HG03139 (cell line): ENCODE data around the gene UQCC5.
A peak's percentile ranks its signal among the peaks of the same experiment; 100 is the strongest.

ENCODE experiments used
- ATAC-seq: cut with Tn5 transposase; IDR thresholded peaks from one replicate; pipeline ENCODE4 v1.9.1; 2021; ENCODE audit not compliant: unreplicated experiment

The UQCC5 gene

GRCh38 chr3:52536369-52537164 lies at the start of gene UQCC5:
TSS of gene UQCC5 (plus strand) at chr3:52536605. CDS start at chr3:52536756, 151 bp downstream.
- peak; percentile 84 for ATAC-seq

DNA sequence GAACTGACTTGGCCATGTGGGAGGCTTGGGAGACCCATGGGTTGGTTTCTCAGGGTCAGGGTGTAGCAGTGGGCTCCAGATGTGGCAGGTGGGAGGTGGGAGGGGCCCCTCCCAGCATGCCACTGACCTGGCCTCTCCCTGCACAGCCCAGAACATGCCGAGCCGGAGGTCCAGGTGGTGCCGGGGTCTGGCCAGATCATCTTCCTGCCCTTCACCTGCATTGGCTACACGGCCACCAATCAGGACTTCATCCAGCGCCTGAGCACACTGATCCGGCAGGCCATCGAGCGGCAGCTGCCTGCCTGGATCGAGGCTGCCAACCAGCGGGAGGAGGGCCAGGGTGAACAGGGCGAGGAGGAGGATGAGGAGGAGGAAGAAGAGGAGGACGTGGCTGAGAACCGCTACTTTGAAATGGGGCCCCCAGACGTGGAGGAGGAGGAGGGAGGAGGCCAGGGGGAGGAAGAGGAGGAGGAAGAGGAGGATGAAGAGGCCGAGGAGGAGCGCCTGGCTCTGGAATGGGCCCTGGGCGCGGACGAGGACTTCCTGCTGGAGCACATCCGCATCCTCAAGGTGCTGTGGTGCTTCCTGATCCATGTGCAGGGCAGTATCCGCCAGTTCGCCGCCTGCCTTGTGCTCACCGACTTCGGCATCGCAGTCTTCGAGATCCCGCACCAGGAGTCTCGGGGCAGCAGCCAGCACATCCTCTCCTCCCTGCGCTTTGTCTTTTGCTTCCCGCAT lies 49.2 kb upstream of the UQCC5 start:
- ATAC-seq = no peak

- ATAC-seq = no peak
These were observed 48.4 kb upstream of the UQCC5 start for GRCh38 chr3:52487788-52488691.

- no peak for ATAC-seq
These were observed 47.7 kb upstream of the UQCC5 start for GRCh38 chr3:52488746-52489145.

GRCh38 chr3:52489453-52489852 lies 47.0 kb upstream of the UQCC5 start:
- no peak for ATAC-seq

DNA sequence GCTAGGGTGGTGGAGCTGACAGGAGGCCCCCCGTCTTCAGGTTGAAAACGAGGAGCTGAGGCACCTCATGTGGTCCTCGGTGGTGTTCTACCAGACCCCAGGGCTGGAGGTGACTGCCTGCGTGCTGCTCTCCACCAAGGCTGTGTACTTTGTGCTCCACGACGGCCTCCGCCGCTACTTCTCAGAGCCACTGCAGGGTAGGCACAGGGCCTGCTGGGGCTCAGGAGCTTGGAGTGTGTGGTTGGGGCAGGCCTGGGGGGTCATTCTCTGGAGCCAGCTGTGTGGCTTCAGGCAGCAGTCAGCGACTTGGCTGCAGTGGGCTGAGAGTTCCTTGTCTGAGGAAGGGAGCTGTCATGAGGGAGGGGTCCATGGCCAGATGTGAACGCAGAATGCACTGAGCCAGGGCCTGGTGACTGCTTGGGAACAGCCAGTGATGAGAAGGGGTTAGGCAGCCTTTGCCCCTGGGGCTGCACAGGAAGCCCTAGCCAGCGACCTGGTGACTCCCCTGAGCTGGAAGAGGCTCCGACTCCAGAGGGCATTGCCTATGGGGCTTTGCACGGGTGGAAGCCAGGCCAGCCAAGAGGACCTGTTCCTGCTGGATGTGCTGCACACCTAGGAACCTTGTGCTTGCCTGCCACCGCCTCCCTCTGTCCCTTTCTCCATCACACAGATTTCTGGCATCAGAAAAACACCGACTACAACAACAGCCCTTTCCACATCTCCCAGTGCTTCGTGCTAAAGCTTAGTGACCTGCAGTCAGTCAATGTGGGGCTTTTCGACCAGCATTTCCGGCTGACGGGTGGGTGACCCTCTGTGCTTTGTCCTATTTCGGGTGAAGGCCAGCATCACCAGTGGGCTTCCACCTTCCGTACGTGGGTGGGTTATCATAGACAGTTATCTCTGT lies 46.1 kb upstream of the UQCC5 start:
- ATAC-seq = no peak

- no peak for ATAC-seq
These were observed 45.4 kb upstream of the UQCC5 start for GRCh38 chr3:52490939-52491526.

DNA sequence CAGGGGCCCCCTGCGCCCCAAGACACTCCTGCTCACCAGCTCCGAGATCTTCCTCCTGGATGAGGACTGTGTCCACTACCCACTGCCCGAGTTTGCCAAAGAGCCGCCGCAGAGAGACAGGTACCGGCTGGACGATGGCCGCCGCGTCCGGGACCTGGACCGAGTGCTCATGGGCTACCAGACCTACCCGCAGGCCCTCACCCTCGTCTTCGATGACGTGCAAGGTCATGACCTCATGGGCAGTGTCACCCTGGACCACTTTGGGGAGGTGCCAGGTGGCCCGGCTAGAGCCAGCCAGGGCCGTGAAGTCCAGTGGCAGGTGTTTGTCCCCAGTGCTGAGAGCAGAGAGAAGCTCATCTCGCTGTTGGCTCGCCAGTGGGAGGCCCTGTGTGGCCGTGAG lies 44.3 kb upstream of the UQCC5 start:
- no peak for ATAC-seq

DNA sequence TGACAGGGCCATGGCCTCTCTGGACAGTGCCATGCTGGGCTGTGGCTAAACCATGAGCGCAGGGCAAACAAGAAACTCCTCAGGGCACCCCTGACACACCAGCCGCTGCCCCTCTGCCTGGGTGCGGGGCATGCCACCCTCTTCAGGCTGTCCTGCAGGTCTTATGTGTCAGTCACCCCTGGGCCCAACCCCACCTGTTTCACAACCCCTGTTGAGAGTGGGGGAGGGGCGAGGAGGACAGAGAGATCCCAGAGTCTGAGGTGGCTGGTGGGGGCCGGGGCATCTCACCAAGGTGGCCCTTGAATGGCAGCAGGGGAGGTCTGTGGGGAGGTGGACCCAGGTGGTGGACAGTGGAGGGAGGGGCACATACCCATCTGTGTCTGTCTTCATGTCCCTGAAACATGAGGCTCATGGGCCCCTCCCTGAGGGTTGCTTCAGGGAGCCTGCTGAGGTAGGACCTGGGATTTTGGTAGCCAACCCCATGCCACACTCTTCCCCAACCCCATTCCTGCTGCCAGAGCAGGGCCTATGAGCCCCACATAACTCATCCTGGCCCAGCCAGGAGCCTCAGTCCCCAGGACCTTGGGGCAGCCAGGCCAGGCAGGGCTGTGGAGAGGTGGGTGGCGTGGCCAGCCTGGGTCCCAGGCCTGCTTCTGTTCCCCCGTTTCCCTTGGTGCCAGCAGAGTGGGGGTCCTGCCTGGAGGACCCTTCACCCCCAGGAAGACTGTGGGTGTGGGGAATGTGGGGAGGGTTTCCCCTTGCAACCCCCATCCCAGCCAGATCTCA lies 43.0 kb upstream of the UQCC5 start:
- ATAC-seq = no peak

GRCh38 chr3:52494445-52494844 lies 42.0 kb upstream of the UQCC5 start:
- no peak for ATAC-seq

DNA sequence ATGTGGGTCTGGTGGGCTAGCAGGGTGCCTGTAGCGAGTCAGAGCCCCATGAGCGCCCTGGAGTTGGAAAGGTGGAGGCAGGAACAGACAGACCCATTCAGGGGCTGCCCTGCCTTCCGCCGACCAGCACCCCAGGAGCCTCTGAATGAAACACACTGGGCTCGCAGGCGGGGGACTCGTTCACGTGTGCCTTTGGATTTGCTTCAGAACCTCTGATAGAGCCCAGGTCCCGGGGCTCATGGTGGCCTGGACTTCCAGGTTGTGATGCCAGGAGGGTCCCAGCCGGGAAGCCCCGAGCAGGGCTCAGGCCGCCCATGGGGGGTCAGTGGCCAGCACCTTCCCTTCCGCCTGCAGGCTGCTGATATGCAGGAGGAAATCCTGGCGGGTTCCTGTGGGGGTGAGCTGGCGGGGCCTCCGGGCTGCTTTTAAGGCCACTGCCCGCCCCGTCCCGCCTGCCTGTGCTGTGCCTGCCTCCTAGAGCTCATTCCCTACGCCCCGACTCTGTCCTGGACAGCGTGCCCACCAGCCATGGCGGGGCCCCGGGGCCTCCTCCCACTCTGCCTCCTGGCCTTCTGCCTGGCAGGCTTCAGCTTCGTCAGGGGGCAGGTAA lies 41.4 kb upstream of the UQCC5 start, which contains the start of gene STAB1:
Gene STAB1, plus strand, starts transcription at position 453 of the 610 bp plus-strand sequence. Its CDS starts 76 bp downstream, at position 529.
- ATAC-seq = no peak

DNA sequence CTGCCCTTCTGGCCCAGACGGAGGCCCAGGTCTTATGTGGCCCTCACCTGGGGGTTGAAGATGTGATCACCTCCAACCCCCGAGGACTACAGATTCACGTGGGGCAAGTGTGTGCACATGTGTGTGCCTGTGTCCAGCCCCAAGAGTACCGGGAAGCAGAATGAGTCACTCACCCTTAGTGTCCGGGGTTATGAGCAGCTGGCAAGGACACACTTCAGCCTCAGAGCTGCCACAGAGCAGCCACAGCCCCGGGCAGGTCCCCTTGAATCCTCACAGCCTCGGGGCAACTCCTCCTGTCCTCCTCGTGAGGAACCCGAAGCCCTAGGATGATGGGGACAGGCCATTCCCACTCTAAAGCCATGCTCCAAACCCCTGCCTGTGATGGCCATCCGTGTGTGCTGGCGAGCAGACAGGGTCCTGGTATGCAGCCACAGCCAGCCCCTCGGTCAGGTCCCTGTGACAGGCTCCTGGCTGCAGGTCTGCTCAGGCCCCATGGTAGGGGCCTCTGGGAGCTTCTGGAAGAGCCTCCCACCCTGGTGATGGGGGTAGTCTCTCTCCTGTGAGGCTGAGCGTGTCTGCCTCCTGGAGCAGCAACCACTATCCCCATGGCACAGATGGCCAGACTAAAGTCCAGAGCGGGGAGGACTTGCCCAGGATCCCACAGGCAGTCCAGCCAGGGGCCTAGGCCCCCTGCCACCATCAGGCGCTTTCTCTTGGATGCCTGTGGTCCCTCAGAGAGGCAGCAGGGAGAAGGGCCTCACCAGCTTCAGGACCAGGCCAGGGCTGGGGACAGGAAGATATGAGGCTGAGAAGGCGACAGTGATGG lies 40.4 kb upstream of the UQCC5 start:
- ATAC-seq = no peak

DNA sequence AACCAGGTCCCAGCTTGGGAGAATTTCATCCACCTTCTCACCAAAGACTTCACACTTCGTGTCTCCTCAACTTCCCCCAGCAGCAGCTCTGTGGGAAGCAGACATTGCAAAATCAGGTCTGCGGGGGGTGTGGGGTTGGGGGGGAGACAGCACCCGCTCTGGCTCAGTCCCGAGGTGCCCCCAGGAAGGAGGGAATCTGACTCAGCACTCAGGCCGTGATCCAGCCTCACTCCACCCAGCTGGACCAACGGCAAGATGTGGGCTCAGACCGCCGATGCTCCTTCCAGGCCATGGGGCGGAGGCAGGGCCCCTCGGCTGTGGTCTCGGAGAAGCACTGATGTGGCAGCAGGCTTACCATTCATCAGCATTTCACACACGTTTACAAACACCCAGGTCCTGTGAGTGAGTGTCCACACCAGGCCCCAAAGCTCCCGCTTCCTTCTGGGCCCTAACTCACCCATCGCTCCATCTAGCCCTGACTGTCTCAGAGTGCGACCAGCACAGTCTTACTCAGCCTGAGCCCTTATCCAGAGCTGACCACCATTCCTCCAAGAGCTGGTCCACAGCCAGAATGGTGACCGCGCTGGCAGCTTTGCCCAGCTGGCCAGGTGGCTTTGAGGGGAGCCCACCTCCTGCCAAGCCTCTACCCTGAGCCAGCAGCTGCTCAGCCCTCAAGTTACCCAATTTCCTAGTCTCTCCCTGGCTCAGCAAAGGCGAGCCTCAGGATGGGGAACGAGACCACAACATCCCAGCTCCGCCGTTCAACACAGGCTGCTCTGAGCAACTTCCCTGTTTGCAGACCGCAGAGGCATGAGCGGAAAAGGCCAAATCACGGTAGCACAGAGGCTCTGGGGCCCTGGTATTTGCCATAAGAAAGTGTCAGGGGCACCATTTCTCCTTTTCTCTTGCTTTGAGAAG lies 38.0 kb upstream of the UQCC5 start:
- ATAC-seq = no peak

DNA sequence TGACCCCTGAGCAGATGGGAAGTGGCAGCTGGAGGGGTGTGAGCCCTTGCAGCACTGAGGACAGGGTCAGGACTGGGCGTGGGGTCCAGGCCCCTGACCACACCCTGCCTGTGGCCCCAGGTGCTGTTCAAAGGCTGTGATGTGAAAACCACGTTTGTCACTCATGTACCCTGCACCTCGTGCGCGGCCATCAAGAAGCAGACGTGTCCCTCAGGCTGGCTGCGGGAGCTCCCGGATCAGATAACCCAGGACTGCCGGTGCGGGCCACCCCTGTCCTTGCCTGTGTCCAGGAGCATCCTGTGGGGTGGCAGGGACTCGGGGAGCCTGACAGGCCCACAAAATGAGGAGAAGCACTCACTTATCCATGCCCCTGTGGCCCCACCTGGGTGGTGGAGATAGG lies 35.4 kb upstream of the UQCC5 start:
- no peak for ATAC-seq

- ATAC-seq = no peak
These were observed 34.4 kb upstream of the UQCC5 start for GRCh38 chr3:52502001-52502400.

DNA sequence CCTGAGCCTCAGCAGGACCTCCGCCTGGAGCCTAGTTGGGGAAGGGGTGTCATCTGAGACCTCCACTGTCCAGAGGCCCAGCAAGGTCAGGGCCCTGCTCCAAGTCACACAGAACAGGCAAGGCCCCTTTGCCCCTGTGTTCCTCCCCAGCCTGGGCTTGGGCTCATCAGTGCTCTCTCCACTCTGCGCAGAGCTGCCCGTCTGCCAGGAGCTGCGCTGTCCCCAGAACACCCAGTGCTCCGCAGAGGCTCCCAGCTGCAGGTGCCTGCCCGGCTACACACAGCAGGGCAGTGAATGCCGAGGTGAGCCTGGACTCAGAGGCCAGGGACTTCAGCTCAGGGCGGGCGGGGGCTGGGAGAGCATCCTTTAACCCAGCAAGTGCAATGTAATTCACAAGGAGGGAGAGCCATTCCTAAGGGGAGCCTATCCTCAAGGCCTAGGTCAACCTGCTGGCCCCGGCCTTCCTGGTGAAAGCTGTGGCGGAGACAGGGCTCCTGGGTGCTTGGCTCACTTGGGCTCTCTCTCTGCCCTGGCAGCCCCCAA lies 33.5 kb upstream of the UQCC5 start:
- ATAC-seq = no peak
